Activated T-helper 17 cell treated with anti-CD3 and anti-CD28 coated beads, Interleukin-2, amount 50 U/mL, for 72 hours (primary cell): Measurements from ENCODE around the gene TMEM114. TPM values are rescaled to one million over a fixed set of nuclear protein-coding genes. Genes with fewer than 3 reads are reported as not detected.
"Not testable (repeated sequence)": the region's sequence is repeated elsewhere in the genome, so short reads cannot be mapped to it uniquely, and the experiment has no call there.

ENCODE experiments used
- ATAC-seq: fragments of 150-1000 bp; cut with Tn5 transposase; replicated peaks from 2 replicates; pipeline ENCODE4 v1.10.0; 2021; ENCODE audit warnings: mild to moderate bottlenecking, moderate library complexity
- H3K27ac Mint-ChIP-seq: one replicate; pipeline ENCODE4 v1.8.0; 2022; ENCODE audit warnings: mixed read lengths
- H3K27me3 Mint-ChIP-seq: one replicate; pipeline ENCODE4 v1.8.0; 2022; ENCODE audit warnings: mixed read lengths
- H3K36me3 Mint-ChIP-seq: one replicate; pipeline ENCODE4 v1.8.0; 2022; ENCODE audit warnings: low read depth, mild to moderate bottlenecking, mixed read lengths
- H3K4me1 Mint-ChIP-seq: one replicate; pipeline ENCODE4 v1.8.0; 2022; ENCODE audit warnings: mixed read lengths
- H3K4me3 Mint-ChIP-seq: one replicate; pipeline ENCODE4 v1.8.0; 2022; ENCODE audit warnings: mild to moderate bottlenecking, mixed read lengths
- H3K9me3 Mint-ChIP-seq: one replicate; pipeline ENCODE4 v1.8.0; 2022; ENCODE audit warnings: mixed read lengths
- total RNA-seq, 2 donors: library from RNA; stranded (reverse); gene quantifications; one replicate each; pipeline ENCODE4 v1.2.3, GENCODE V29; 2022

Gene TMEM114
- total RNA-seq, 2 donors from 2014 or later, result not detected

- no peaks in the 10 kb centered on the region for H3K9me3 Mint-ChIP-seq
- no peak overlapping the region for H3K4me3 Mint-ChIP-seq
- no peak for ATAC-seq
- peaks cover 42% of the 10 kb centered on the region for H3K27me3 Mint-ChIP-seq
- no peak overlapping the region for H3K27ac Mint-ChIP-seq
- H3K4me1 Mint-ChIP-seq, result no peaks in the 10 kb centered on the region
- H3K36me3 Mint-ChIP-seq, result no peaks in the 10 kb centered on the region
Observed at GRCh38 chr16:8572919-8573724, 17.2 kb downstream of the TMEM114 start.

GRCh38 chr16:8572063-8572918, 18.0 kb downstream of the TMEM114 start:
- Mint-ChIP-seq H3K4me1 (no peaks in the 10 kb centered on the region), H3K9me3 (no peaks in the 10 kb centered on the region), H3K4me3 (no peak overlapping the region), H3K27ac (no peak overlapping the region), H3K36me3 (no peaks in the 10 kb centered on the region), H3K27me3 (peaks cover 42% of the 10 kb centered on the region)
- no peak for ATAC-seq

GRCh38 chr16:8571061-8571596, 19.2 kb downstream of the TMEM114 start:
- H3K4me3 Mint-ChIP-seq, result no peak overlapping the region
- ATAC-seq, result no peak
- H3K27me3 Mint-ChIP-seq, result peaks cover 35% of the 10 kb centered on the region
- no peaks in the 10 kb centered on the region for H3K9me3 Mint-ChIP-seq
- no peaks in the 10 kb centered on the region for H3K4me1 Mint-ChIP-seq
- H3K36me3 Mint-ChIP-seq, result no peaks in the 10 kb centered on the region
- H3K27ac Mint-ChIP-seq, result no peak overlapping the region

DNA sequence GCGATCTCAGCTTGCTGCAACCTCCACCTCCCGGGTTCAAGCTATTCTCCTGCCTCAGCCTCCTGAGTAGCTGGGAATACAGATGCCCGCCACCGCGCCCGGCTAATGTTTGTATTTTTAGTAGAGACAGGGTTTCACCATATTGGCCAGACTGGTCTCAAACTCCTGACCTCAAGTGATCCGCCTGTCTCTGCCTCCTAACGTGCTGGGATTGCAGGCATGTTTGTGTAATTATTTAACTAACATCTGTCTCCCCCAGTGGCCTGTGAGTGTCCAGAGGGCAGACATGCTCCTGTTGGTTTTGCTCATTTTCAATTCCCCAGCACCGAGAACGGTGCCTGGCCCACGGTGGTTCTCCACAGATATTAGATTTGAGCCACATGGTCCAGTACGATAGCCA, 19.9 kb downstream of the TMEM114 start:
- not testable (repeated sequence) for H3K27ac Mint-ChIP-seq, H3K4me1 Mint-ChIP-seq, H3K9me3 Mint-ChIP-seq, ATAC-seq, H3K36me3 Mint-ChIP-seq, H3K4me3 Mint-ChIP-seq
- peaks cover 30% of the 10 kb centered on the region for H3K27me3 Mint-ChIP-seq

GRCh38 chr16:8569650-8570346, 20.5 kb downstream of the TMEM114 start:
- no peak for ATAC-seq

GRCh38 chr16:8568231-8568617, 22.1 kb downstream of the TMEM114 start:
- Mint-ChIP-seq H3K27ac (no peak overlapping the region), H3K36me3 (no peaks in the 10 kb centered on the region), H3K27me3 (peaks cover 19% of the 10 kb centered on the region), H3K4me1 (no peaks in the 10 kb centered on the region), H3K4me3 (no peak overlapping the region), H3K9me3 (no peaks in the 10 kb centered on the region)
- ATAC-seq, result no peak

More at GRCh38 chr16:8569650-8570346, 20.5 kb downstream of the TMEM114 start:
- Mint-ChIP-seq H3K27me3 (peaks cover 26% of the 10 kb centered on the region), H3K4me1 (no peaks in the 10 kb centered on the region), H3K4me3 (no peak overlapping the region), H3K9me3 (no peaks in the 10 kb centered on the region), H3K36me3 (no peaks in the 10 kb centered on the region), H3K27ac (no peak overlapping the region)

- H3K36me3 Mint-ChIP-seq, result no peaks in the 10 kb centered on the region
- H3K27ac Mint-ChIP-seq, result no peak overlapping the region
- H3K9me3 Mint-ChIP-seq, result no peaks in the 10 kb centered on the region
- H3K4me3 Mint-ChIP-seq, result no peak overlapping the region
- peaks cover 12% of the 10 kb centered on the region for H3K27me3 Mint-ChIP-seq
- no peaks in the 10 kb centered on the region for H3K4me1 Mint-ChIP-seq
- peak; percentile 87 for ATAC-seq
Observed at GRCh38 chr16:8567355-8568230, 22.7 kb downstream of the TMEM114 start.

DNA sequence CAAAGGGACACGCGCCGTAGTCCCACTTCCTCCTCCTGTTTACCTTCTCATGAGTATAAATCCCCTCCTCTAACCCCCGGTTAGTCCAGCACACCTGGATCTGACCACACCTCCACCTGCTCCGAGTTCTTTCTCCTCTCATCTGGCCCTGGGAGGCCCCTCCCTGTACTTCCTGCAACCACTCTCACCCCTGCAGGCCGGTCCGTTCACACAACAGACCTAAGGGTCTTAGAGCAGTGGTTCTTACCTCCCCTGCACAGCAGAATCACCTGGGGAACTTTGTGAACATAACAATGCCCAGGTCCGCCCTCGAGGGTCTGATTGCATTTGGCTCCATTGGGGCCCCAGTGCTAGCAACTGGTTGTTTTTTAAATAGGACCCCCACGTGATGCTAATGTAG, 24.8 kb downstream of the TMEM114 start:
- no peak overlapping the region for H3K4me3 Mint-ChIP-seq
- no peaks in the 10 kb centered on the region for H3K36me3 Mint-ChIP-seq
- H3K4me1 Mint-ChIP-seq, result no peaks in the 10 kb centered on the region
- H3K27me3 Mint-ChIP-seq, result peaks cover 4% of the 10 kb centered on the region
- H3K27ac Mint-ChIP-seq, result no peak overlapping the region
- no peak for ATAC-seq
- H3K9me3 Mint-ChIP-seq, result no peaks in the 10 kb centered on the region

- H3K27ac Mint-ChIP-seq, result no peak overlapping the region
- peaks cover under 1% of the 10 kb centered on the region for H3K27me3 Mint-ChIP-seq
- H3K36me3 Mint-ChIP-seq, result no peaks in the 10 kb centered on the region
- no peaks in the 10 kb centered on the region for H3K9me3 Mint-ChIP-seq
- no peak overlapping the region for H3K4me3 Mint-ChIP-seq
- no peak for ATAC-seq
- H3K4me1 Mint-ChIP-seq, result no peaks in the 10 kb centered on the region
Observed at GRCh38 chr16:8564934-8565345, 25.4 kb downstream of the TMEM114 start.

GRCh38 chr16:8563944-8564540, 26.3 kb downstream of the TMEM114 start:
- H3K4me3 Mint-ChIP-seq, H3K36me3 Mint-ChIP-seq, H3K9me3 Mint-ChIP-seq, H3K4me1 Mint-ChIP-seq, H3K27ac Mint-ChIP-seq, ATAC-seq, H3K27me3 Mint-ChIP-seq: not testable (repeated sequence)

DNA sequence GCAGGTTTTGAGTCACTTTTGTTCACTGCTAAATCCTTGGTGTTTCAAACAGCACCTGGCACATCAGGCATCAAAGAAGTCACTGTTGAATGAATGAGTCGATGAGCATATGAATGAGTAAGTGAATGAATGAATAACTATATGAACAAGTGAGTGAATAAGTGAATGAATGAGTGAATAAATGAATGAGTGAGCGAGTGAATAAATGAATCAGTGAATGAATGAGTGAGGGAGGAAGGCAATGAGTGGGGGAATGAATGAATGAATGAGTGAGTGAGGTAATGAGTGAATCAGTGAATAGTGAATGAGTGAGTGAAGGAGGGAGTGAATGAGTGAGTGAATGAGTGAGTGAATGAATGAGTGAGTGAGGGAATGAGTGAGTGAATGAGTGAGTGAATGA, 28.8 kb downstream of the TMEM114 start:
- Mint-ChIP-seq H3K4me1 (no peaks in the 10 kb centered on the region), H3K27ac (no peak overlapping the region), H3K27me3 (no peaks in the 10 kb centered on the region), H3K36me3 (no peaks in the 10 kb centered on the region), H3K9me3 (no peaks in the 10 kb centered on the region), H3K4me3 (no peak overlapping the region)
- ATAC-seq, result no peak

DNA sequence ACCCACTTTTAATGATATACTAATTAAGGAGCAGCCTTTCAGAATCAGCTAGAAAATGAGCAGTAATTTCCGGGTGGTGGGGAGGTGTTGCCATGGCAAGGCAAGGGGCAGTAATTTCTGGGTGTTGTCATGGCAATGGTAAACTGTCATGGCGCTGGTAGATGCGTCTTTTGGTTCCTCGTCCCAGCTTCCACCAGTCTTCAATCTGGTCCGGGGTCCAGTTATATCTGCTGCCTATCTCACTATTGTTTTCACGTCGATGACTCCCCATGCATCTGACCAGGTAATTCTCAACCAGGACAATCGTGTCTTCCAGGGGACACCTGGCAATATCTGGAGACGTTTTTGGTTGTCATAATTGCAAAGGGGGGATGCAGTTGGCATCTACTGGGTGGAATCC, 34.9 kb downstream of the TMEM114 start:
- Mint-ChIP-seq H3K4me1 (no peaks in the 10 kb centered on the region), H3K36me3 (no peaks in the 10 kb centered on the region), H3K27me3 (peaks cover 17% of the 10 kb centered on the region), H3K9me3 (no peaks in the 10 kb centered on the region), H3K27ac (no peak overlapping the region), H3K4me3 (no peak overlapping the region)
- no peak for ATAC-seq

DNA sequence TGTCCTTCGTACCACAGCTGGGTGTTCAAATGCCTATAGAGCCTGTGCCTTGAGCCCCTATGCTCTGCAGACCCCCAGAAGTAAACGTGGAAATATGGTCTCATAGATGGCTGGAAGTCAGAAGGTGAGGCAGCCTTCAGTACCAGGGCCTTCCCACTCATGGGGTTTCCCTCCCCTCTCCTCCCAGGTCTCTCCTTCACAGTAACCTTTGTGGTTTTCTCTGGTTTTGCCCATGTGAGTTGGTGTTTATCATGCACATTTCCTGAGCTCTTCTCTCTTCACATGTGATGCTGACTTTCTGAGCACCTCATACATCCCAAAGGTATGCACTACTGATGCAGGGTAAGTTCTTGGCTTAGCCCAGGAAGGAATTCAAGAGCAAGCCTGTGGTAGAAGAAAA, 35.4 kb downstream of the TMEM114 start:
- no peak overlapping the region for H3K27ac Mint-ChIP-seq
- no peak overlapping the region for H3K4me3 Mint-ChIP-seq
- H3K27me3 Mint-ChIP-seq, result peaks cover 17% of the 10 kb centered on the region
- H3K4me1 Mint-ChIP-seq, result no peaks in the 10 kb centered on the region
- no peaks in the 10 kb centered on the region for H3K9me3 Mint-ChIP-seq
- no peak for ATAC-seq
- no peaks in the 10 kb centered on the region for H3K36me3 Mint-ChIP-seq
